Measurements from ENCODE around the gene ARHGEF4.

DNA sequence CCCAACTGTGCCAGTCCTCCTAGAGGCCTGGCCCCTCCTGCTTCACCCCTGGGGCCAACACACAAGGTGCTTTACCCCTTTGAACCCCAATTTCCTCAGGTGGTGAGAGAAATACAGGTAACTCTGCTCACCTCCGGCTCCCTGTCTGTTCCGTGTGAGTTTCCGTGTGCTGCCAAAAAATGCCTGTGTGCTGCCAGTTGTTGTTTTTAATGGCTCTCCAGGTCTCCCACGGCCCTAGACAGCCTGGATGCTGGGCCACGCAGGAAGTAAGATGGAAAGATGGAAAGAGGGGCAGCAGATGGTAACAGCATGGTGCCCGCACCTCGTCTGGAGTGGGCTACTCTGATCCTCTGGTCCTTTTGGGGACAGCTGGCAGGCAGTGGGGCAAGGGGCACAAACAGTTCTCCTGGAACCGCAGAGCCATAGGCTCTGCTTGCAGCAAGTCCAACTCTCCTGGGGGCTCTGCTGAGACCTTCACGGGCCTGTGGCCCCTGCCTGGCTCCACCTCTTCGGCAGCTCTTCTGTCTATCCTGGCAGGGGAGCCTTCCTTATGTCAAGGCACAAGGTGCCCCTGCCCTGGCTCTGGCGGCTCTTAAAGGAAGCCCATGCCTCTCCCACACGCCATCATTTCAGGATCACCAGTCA is 4.3 kb upstream of the ARHGEF4 start:
- TF ChIP-seq, protein P1, sequence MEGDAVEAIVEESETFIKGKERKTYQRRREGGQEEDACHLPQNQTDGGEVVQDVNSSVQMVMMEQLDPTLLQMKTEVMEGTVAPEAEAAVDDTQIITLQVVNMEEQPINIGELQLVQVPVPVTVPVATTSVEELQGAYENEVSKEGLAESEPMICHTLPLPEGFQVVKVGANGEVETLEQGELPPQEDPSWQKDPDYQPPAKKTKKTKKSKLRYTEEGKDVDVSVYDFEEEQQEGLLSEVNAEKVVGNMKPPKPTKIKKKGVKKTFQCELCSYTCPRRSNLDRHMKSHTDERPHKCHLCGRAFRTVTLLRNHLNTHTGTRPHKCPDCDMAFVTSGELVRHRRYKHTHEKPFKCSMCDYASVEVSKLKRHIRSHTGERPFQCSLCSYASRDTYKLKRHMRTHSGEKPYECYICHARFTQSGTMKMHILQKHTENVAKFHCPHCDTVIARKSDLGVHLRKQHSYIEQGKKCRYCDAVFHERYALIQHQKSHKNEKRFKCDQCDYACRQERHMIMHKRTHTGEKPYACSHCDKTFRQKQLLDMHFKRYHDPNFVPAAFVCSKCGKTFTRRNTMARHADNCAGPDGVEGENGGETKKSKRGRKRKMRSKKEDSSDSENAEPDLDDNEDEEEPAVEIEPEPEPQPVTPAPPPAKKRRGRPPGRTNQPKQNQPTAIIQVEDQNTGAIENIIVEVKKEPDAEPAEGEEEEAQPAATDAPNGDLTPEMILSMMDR (IDR thresholded peaks at IDR 0.05) = no peak
- TF ChIP-seq POLR2AphosphoS5 (IDR thresholded peaks at IDR 0.05) = no peak
